Measurements from ENCODE around the gene GOSR2.
"Not testable (repeated sequence)": the region's sequence is repeated elsewhere in the genome, so short reads cannot be mapped to it uniquely, and the experiment has no call there.

GOSR2 gene

GRCh38 chr17:46964315-46965265, 41.6 kb downstream of the GOSR2 start:
- no peak for DNase-seq (ENCODE audit: low read depth)

DNA sequence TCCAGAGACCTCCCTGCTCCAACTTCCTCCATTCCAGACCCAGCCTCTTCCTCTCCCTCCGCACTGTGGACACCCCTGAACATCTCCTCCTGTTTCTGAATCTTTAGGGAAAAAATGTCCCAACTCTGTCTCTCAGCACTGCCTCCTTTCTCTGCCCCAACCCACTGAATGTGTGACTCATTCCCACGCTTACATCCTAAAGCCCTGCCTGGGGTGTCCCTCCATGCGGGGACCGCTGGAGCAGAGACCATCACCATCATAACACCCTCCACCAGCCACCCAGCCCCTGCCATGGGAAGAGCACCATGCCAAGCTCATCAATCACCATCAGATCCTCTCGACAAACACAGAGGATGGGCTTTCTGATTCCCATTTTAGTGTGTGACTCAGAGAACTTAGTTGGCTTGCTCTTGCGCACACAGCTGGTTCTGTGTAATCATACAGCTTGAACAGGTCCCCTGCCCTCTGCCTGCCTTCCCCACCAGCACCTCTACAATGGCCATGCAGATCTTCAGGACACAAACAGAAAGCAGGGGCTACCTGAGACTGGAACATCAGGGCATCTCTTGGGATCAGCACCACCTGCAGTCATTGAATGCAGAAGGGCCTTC, 45.4 kb downstream of the GOSR2 start:
- DNase-seq (ENCODE audit: low read depth) = no peak

GRCh38 chr17:46968896-46969295, 45.9 kb downstream of the GOSR2 start:
- DNase-seq (ENCODE audit: low read depth) = no peak

DNA sequence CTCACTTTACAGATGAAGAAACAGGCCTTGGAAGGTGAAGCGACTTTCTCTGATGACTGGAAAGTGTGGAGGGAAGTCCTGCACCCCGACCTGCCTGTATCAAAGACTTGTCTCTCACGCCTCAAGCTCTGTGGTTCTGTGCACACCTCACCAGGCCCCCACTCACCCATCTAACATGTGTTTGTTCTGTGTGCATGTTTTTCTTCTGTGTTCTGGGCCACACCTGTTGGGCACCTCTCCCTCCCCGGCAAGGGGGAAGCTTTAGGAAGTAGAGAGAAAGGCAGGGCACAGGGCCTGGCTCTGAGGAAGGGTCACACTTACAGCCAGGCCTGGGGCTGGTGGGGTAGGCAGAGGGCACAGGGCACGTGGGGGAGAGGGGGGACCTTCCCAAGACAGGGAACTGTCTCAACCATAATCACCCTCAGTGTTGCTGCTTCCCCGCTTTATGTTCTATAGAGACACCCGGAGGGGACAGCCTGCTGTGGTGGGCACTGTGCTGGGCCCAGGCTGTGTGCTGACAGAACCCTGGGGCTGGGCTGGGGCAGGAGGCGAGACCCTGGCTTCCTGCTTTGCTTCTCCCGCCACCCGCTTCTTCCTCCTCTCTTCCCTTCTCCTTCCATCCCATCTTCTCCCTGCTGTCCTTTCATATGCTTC, 48.8 kb downstream of the GOSR2 start:
- no peak for DNase-seq (ENCODE audit: low read depth)

DNA sequence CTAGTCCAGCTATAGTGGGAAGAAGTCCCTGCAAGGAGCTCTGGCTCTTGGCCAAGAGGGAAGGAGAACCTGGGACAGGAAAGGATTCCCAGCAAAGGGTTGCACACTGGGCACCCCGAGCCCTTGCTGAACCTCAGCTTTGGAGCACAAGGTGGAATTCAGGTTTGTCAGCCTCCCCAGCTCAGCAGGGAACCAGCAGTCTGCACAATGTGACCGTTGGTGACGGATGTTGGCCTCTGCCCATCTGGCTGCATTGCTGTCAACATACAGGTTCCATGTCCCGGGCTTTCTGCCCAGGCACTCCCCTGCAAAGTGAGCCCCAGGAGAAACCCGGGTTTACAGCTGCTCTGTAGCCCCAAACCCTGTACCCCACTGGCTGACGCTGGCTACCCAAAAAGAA, 49.4 kb downstream of the GOSR2 start:
- DNase-seq (ENCODE audit: low read depth) = no peak

DNA sequence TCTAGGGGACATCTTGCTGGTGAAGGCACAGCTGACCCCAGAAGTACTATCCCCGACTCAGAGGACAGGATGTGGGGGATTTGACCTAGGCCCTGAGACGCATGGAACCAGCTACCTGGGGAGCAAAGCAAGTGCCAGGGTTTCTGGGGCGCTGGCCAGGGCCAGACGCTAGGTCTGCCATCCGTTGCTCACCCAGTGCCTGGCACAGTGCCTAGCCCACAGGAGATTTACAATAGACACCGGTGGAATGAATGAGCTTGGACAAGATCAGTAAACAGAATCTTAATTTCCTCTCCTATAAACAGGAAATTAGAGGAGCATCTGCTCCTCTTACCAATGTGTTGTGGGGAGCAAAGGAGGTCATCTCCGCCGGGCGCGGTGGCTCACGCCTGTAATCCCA, 51.1 kb downstream of the GOSR2 start:
- no peak for DNase-seq (ENCODE audit: low read depth)

GRCh38 chr17:46975287-46975686, 52.3 kb downstream of the GOSR2 start:
- DNase-seq (ENCODE audit: low read depth) = no peak

DNA sequence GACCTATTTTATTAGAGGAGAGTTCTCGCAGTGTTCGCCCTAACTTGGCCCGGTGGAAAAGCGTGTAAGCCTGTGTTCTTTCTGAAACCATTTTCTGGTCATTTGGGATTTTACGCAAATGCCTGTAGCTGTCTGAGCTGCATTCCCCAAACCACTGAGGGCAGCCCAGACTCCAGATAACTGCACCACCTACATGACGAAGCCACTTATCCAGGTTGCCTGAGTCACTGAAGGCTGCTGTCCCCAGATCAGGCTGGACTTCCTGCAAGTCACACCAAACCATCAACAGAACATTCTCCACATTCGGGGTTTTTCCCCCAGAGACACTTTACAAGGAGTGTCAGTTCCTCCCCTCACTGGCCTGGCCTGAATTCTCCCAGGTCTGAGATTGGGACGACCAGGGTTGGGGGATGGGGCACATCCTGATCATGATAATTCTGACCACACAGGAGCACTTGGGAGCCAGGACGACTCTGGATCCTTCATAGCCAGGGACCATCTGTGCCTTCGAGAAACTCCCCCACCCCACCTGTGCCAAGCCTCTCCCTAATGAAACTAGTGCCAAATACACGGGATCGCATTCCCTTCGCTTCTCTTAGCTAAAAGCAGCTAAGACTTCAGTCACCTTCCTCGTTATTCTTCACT, 53.8 kb downstream of the GOSR2 start:
- DNase-seq (ENCODE audit: low read depth) = no peak

DNA sequence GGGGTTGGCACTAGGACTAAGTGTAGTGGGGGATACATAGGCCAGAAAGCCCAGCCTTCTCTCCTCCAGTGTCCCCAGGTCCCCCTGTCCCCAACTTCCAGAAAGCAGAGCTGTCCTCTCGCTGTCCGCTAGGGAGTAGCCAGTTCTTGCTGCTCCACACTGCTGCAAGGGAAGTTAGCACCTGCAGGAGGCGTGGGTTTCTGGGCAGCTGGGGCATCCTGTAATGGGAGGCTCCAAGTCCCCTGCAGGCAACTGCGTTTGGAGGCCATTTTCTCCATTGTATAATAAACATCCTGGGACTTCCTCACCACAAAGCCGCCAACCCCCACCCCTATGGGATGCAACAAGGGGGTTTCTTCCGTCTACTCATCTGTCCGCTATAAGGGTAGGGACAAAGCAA, 54.4 kb downstream of the GOSR2 start:
- DNase-seq (ENCODE audit: low read depth) = no peak

GRCh38 chr17:46977750-46978488, 55.0 kb downstream of the GOSR2 start:
- no peak for DNase-seq (ENCODE audit: low read depth)

DNA sequence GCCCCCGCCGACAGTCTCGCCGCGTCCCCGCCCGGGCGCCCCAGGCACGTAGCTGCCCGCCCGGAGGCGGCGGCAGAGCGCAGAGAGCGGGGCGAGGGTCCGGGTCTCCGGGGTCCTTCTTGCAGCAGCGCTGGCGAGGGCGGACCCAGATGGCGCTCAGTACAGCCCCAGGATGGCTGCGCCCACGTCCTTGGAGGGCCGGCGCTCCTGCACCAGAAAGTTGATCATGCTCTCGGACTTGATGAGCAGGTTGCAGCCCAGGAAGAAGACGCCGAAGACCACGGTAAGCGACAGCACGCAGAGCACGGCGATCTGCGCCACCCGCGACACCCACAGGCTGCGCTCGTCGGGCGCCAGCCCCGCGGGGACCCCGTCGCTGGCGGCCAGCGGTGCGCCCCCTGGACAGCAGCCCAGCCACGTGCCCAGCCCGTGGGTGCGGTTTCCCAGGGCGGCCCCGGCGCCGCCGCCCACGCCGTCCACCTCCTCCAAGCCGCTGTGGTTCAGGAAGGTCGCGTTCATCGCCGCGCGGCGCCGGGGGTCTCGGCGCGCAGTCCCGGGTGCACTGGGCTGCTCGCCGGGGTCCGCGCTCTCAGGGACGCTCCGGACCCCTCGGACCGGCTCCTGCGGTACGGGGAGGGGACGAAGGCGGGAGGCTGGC, 55.7 kb downstream of the GOSR2 start:
- DNase-seq (ENCODE audit: low read depth) = no peak

DNA sequence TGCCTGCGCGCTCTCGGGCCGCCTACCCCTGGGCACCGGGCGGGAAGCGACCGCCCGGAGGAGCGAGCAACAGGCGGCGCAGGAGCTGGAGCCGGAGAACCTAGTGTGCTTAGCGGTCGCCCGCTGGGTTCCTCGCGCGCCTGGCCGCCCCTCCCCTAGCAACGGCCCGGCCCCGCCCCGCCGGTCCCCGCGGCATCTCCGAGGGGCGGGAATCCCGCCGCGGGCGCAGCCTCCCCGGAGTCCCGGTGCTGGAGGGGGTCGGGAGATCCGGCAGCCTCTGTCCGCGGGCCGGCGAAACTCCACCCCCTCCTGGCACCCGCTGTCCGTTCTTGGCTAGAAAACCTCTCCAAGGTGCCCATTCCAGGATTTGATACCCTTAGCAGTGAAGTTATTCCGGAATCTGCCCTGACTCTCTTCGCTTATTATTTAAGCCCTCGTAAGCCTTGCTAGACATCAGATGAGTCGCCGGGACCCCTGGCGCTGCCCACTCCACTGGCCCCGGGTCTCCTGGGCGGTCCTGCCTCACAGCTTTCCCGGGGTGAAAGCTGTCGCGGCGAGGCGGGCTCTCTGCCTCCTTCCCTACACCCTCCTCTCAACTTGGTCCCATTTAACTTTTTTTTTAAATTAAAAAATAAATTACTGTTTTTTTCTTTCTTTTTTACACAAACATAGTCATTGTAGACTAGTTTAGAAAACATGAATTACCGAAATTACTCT, 56.3 kb downstream of the GOSR2 start, which contains the start of gene RPRML:
RPRML (minus strand) TSS at position 107 of the 717 bp plus-strand sequence. CDS start 246 bp downstream, outside the sequence.
- DNase-seq (ENCODE audit: low read depth) = no peak

GRCh38 chr17:46982577-46982976, 59.6 kb downstream of the GOSR2 start:
- DNase-seq (ENCODE audit: low read depth) = no peak

DNA sequence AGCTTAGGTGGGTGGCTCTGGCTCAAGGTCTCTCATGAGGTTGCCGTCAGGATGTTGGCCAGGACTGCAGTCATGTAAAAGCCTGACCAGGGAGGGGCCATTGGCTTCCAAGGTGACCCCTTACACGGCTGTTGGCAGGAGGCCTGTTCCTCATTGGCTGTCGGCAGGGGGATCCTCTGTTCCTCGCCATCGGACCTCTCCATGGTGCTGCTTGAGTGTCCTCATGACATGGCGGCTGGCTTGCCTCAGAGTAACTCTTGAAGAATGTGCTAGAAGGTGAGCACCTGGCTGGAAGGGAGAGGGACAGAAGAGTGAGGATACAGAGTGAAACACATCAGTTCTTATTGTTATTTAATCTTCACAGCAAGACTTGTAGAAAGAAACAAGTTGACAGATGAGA, 60.8 kb downstream of the GOSR2 start:
- DNase-seq (ENCODE audit: low read depth) = no peak

DNA sequence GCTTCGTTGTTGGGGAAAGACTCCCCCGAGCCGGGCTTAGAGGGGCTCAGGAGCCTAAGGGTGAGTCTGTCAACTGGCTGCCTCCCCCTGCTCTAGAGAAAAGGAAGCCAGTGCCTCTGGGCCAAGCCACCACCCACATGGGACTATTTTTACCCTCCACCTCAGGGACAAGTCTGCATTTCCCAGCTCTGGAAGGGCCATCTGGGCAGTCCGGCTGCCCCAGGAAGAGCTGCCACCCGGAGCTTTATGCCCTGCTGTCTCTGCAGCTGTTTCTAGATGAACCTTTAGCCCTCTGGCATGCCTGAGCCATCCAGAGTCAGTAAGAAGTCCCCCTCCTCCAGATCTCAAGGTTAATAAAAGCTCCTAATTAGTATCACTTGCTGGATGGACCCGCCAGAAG, 61.4 kb downstream of the GOSR2 start:
- DNase-seq (ENCODE audit: low read depth) = no peak

DNA sequence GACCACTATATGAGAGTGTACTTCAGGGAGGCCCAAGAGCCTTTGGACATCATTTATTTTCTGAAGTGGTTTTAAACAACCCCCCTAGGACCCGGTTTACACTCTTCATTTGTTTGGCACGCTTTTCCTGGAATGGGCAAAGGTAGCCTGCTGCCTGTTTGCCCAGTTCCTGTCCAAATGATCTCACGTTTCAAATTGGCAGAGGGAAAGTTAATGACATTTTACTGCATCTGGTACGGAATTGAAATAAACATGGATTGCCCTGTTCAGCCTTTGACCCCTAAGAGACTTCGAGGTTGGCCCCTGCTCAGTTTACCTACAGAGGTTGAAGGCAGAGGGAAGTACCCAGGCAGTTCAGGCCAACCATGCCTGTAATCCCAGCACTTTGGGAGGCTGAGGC, 61.9 kb downstream of the GOSR2 start:
- no peak for DNase-seq (ENCODE audit: low read depth)

GRCh38 chr17:46986366-46986765, 63.4 kb downstream of the GOSR2 start:
- no peak for DNase-seq (ENCODE audit: low read depth)

- DNase-seq (ENCODE audit: low read depth) = not testable (repeated sequence)
These were observed 65.0 kb downstream of the GOSR2 start for GRCh38 chr17:46987927-46988326.

- DNase-seq (ENCODE audit: low read depth) = no peak
These were observed 66.9 kb downstream of the GOSR2 start for GRCh38 chr17:46989637-46990431.

- no peak for DNase-seq (ENCODE audit: low read depth)
These were observed 68.7 kb downstream of the GOSR2 start for GRCh38 chr17:46991617-46992016.

Measured in stimulated activated CD8-positive, alpha-beta memory T cell treated with anti-CD3 and anti-CD28 coated beads, Interleukin-15, amount 100 ng/mL, for 24 hours (primary cell).